GM18502 (cell line): ENCODE measurements around the gene NEURL3.
"Not testable (repeated sequence)": the region's sequence is repeated elsewhere in the genome, so short reads cannot be mapped to it uniquely, and the experiment has no call there.

Experiments
- ATAC-seq: cut with Tn5 transposase; IDR thresholded peaks from one replicate; pipeline ENCODE4 v1.9.1; 2021; ENCODE audit warnings: mild to moderate bottlenecking; ENCODE audit not compliant: unreplicated experiment, poor library complexity

Gene NEURL3

DNA sequence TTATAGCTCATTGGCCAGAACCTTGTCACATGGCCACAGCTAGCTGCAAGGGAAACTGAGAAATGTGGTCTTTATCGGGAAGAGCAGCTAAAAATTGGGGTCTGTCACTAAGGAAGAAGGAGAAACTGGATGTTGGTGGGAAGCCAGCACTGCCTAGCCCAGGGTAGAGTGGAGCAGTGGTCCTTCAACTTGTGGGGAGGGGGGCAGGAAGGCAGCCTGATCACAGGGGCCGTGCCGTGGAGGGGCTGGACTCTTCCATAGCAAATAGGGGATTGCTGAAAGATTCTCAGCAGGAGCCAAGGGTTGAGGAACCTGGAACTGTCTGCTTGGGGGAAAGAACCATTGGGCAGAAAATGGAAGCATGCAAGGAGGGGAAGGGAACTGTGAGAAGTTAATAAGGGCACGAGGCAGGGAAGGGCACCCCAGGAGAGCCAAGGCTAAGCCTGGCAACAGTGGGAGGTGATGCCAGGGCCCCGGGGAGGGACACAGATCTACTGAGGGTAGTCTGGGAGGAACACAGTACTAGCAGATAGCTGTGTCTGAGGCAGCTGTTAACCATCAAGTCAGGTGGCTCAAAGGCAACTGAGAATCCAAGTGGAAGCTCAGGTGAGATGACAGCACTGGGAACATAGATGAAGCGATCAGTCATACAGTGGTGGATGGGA is 5.9 kb upstream of the NEURL3 start:
- ATAC-seq = no peak

DNA sequence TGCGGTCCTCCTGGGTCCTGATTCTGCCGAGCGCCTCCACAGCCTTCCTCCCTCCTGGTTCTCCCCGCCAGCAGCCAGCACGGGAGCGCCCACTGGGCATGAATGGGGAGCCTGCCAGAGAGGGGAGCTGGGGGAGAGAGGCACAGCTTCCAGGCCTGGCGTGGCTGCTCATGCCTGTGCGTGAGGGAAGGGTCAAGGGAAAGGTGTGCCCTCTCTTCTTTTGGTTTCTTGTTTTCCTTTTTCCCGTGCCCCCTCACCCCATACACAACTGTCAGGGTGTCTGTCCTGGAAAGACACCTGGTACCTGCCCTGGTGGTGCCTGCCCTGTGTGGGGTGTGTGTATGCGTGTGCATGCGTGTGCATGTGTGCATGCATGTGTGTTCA is 4.7 kb upstream of the NEURL3 start:
- ATAC-seq = no peak

DNA sequence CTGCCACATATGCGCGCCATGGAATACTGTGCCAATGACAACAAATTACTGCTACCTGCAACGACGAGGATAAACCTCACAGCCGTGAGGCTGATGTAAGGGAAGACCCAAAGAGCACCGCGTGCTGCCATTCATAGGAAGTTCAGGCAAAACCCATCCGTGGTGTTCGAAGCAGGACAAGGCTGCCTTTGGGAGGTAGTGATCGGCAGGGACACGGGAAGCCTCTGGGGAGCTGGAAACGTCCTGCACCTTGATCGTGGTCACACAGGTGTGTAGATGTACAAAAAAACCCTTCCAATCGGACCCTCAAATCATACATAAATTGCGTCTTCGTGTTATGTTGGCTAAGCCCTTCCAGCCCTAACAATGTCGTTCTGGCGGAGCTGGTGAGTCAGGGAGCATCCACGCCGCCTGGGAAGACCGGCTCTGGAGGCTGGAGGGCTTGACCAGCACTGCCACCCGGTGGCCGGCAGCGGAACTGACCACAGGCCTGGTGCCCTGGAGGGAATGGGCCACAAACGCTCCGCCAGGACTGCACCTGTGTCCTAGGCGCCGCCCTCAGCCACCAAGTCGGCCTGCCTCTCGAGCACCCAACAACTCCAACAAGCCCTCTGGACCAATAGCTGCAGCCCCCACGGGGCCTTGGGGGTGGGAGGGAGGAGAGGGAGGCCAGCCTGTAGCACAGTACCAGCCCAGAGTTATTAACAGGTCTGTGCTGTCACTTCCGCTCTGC is 4.1 kb upstream of the NEURL3 start:
- peak; percentile 68 for ATAC-seq

DNA sequence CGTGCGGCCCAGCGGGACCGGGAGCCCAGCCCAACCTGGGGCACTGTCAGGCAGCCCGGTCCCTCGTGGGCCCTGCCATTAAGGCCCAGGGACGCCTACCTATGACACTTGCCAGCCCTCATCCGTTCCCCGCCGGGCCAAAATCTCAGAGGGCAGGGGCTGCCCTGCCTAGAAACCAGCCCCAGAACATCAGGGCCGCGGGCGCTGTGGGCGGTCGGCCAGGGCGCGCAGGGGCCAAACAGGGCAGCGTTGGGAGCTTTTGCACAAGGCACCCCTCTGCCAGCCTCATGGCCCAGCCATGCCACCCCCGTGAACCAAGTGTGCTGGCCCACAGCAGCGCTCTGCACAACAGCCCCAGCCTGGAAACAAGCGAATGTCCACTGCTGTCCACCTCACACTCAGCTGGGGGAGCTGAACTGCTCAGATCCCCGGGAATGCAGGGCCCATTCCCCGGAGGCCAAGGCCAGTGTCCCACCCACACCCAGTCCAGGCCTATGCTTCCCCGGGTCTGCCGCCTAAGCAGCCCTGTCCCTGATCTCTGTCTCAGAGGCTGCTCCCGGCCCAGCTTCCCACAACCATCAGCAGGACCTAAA is 3.5 kb upstream of the NEURL3 start:
- no peak for ATAC-seq

DNA sequence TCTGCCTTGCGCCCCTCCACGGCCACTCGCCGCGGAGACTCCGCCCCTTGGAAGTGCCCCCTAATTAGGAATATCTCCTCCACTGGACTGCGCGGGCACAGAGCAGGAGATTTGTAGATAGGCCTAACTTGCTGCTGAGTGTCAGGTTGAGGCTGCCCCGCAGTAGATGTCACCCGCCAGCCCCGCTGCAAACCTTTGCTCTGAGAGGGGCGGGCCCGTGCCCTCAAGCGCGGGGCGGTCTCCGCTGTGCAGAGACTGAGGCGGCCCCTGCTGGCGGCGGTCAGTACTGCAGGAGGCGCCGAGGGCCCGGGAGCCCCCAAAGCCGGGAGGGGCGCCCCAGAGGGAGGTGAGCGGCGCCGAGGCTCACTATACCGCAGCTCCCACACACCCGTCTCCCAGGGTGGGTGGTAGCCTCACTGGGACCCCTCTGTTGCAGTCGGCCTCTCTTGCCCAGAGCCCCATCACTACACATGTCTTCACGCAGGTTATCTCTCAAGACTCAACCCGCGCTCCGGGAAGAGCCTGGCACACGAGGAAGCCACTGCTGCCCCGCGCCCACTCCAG is 2.9 kb upstream of the NEURL3 start:
- peak; percentile 59 for ATAC-seq

DNA sequence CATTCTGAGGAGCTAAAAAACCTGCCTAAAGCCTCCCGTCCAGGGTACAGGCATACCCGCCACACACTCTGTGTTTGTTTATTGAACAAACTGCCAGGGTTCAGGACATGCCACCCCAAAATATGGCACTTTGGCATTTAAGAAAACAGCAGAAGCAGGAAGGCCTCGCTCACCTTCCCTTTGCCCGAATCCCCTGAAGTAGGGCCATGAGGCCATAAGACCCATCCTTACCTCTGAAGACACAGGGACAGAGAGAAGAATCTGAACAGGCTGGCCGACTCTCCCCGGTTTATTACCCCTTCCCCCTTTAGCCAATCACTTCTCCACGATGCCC is 1.7 kb upstream of the NEURL3 start:
- no peak for ATAC-seq

DNA sequence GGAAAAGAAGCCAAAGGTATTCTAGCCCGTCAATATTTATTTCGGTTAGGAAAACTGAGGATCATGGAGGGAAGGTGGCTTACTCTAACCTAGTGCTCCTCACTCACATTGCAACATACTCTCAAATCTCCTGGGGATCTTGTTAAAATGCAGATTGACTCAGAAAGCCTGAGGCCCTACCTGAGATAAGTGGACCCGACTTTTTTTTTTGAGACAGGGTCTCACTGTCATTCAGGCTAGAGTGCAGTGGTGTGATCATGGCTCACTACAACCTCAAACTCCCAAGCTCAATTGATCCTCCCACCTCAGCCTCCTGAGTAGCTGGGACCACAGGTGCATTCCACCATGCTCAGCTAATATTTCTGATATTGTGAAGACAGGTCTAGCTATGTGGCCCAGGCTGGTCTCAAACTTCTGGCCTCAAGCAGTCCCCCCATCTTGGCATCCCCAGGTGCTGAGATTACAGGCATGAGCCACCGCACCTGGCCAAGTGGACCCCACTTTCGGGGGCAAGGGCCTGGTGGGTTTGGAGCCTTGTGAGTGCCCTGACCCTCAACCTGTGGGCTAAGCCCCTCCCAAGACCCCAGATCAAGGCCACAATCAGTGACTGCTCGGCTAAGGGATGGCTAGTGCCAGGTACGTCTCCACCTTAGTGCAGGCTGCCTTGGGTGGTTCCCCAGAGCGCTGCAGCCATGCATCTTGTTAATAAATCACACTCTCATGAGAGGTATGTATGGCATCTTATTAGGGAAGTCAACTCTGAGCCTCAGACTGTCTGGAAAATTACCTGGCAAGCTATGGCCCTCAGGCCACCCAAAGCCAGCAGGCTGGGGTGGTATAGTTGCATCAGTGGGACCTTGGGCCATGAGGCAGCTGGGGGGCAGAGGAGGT is 1.1 kb upstream of the NEURL3 start:
- no peak for ATAC-seq

DNA sequence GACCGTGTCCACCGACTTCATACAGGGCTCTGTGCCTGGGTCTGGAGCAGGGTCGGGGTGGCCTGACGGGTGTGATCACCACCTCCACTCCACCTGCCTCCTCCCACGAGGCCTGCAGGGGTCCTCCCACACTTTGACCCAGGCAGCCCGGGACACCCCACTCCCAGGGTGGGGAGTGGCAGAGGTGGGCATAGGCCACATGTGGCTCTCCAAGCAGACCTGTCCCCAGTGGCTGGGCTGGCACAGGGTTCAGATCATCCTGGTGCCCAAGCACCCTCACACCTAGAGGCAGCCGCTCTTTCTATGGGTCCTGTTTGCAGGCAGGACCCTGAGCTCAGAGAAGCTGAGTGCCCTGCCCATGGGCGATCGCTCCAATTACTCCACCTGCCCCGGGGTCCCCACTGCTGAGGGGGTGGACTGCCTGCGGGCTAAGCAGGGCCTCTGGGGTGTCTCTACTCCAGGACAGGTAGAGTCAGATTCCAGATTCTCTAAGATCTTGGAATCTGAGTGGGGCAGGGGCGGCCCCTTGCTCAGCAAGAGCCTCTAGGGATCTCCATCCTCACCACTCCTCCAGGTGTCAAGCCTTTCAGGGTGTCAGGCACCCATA is 1.4 kb downstream of the NEURL3 start:
- ATAC-seq = no peak

DNA sequence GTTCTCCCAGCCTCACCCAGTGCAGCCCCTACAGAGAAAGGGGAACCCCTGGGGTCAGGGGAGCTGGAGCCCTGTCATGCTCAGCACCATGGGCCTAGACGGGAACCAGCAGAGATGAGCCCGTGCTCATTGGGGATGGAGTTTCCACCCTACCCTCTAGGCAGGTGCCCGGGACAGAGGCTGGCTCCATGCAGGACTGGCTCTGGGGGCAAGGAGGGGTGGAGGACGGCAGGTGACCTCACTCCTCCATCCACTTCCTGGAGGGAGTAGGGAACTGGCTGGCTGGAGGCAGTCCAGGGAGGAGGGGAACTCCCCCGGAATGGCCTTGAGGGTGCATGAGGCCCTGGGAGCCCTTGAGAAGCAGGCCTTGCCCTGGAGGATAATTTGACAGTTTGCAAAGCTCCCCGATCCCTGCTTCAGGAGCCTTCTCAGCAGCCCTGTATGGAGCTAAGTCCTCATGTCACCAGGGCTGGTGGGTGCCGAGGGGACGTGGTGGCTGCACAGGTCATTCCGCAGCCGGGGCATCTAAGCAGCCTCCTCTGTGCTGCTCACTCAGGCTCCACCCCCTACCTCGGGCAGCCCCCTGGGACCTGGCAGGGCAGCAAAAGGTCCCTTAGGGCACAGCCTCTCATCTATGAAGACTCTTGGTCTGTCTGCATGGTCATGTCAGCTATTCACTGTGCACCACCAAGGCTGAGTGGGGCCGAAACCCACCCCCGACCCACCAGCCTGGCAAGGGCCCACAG is 2.1 kb downstream of the NEURL3 start:
- ATAC-seq = no peak

DNA sequence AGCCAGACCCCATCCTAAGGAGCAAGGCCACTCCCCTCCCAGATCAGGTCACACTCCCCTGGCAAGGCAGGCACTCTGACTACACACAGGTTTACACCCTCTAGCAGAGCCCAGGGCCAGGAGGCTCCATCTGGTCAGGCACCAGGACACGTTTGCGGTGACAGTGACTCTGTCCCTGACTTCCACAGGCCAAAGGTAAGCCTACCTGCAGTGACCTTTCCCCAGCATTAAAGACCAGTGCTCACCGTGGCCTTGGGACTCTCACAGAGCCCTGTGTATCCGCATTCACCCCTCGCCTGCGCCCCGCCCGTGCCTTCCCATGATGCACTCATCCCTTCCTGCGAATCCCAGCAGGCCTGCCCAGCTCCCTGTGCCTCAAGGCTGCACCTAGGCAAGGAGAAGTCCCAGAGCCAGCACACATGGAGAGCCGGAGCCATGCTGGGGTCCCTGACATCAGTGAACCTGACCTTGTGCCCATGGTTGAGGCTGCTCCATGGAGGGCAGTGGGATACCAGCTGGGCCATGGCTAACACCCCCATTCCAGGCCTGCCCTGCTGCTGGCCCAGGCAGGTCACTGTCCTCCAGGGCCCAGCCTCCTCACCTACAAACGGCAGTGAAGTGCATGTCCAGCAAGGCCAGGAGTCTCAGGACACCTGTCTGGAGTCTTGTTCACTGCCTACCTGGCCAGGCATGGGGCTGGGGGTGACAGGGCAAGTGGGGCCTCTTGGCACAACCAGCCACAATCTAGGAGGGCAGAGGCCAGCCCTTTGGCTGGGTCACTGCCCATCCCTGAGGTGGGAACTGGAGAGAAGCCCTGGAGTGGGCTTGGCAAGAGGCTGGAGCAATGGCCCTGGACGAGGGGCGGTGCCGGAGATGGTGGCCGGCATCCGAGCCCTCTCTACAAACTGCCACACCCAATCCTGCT is 3.0 kb downstream of the NEURL3 start:
- ATAC-seq = peak; percentile 16

DNA sequence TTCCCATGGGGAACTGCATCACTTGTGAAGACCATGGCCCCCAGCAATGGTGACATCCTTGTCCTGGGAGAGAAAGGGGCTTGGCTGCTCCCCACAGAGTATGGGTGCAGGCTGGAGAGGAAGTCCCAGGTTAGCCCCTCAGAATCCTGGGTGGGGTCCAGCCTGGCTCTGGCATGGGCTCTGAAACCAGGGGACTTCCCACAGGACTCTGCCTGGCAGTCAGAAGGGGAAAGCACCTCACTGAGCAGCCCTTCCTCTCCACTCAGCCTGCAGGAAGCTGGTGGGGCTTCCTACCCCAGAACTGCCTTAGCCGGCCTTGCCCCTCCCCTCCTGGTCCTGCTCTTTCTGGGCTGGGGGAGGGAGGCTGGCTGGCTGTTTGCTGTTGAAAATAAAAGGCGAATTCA is 3.7 kb downstream of the NEURL3 start:
- ATAC-seq = peak; percentile 63

DNA sequence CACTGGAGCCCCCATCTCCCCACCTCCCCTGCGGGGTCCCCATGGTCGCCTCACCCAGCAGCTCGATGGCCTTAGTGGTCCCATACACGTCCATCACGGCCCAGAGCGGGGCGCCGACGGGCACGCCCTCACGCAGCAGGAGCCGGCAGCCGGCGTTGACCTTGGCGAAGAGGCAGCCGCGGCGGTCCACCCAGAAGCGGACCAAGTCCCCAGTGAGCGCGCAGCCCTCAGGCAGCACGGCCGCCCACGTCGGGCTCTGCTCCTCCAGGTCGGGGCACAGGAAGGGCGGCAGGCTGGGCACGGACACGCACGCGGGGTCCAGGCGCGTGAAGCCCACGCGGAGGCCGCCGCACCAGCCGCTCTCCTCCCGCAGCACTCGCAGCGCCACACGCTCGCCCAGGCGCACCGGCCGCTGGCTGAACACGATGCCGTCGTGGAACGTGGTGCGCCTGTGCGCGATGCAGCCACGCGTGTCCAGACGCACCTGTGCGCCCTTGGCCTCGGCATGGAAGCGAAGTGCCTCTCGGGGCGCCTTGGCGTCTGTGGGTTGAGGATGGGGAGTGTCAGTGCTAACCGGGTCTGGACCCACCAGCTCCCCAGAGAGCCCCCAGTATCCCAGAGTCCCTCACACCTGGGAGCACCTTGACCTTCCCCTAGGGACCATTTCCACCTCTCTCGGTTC is 4.6 kb downstream of the NEURL3 start:
- no peak for ATAC-seq

DNA sequence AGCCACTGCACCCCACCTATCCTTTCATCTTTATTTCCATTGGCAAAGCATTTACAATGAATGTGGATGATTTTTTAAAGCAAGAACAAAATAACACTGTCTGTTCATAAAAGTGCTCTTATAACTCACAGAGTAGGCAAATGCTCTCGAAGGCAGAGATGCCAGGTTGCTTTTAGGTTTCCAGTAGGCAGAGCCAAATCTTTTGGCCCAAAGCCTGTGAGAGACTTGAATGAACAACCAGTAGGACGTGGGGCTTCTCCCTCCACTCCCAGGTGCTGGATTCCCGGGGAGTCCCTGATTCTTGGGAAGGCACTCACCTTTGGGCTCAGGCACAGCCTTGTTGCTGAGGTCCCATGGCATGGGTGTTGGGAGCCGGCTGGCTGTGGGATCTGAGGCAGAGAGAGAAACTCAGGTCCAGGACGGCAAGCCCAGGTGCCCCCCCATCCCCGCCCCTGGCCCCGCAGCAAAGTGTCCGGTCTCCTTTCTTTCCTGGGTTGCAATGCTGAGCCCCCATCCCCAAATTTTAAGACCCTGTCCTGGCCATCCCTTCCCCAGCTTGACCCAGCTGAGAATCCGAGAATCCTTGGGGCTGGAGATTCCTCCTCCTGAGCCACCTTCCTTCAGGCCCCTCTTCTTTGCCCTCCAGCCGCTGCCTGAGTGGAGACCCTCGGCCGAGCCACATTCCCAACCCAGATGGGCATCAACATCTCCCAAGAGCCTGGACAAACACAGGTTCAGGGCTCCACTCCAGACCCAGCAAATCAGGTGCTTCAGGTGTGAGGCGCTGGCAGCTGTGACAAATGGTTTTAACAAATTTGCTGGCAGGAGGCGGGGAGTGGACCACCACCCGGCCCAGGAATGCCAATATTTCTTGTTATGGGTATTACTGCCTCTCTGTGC is 5.8 kb downstream of the NEURL3 start:
- no peak for ATAC-seq

DNA sequence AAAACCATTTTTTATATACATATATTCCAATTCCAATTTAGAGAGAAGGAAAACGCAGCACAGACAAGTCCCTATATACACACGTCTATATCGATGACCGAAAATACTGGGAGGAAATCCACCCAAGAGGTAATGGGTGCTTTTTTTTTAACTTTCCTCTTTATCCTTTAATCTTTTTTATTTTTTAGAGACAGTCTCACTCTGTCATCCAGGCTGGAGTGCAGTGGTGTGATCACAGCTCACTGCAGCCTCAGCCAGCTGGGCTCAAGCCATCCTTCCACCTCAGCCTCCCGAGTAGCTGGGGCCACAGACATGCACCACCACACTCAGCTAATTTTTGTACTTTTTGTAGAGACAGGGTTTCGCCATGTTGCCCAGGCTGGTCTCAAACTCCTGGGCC is 6.5 kb downstream of the NEURL3 start:
- ATAC-seq = not testable (repeated sequence)

DNA sequence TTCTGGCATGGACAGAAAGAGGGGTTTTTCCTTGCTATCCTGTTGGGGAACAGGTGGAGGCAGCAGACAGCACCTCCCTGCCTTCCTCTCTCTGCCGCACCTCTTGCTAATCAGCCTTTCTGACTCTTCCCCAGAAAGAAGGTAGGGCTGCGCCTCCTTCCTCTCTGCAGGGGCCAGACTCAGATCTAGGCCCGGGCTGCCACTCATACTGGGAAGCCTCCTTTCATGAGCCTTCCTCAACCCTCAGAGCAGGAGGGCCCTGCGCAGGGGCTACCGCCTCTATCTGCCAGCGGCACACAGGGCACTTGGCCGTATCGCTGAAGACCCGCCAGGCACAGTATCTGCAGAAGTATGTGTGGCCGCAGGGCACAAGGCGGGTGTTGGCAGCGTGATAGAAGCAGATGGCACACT is 7.1 kb downstream of the NEURL3 start:
- ATAC-seq = no peak

DNA sequence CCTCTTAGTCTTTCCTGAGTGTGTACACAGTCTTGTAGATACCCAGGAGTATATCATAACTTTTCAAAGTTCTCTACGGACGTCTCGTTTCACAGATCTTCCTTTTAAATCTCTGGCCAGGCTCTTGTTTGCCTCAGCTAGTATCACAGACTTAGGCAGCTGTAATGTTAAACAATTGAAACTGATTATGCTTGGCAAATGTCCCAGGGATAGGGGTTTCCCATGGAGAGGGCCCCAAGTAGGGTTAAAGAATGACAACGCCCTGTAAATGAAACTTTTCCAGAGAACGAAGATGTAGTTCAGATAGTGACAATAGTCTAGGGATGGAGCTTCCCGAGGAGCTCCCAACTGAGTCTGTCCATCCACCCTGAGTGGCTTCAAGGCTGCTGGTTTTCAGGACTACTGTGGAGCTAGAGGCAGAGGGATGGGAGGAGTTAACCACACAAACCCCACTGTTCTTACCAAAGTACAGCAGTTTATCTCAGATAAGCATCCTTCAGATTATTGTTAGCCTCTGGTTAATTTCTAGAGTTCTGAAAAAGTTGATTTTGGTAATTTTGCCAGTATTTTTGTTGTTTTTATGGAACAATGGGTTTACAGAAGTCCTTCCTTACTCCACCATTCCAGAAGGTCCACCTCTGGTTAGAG is 9.1 kb downstream of the NEURL3 start:
- ATAC-seq = no peak
